Lower leg skin (tissue), 4 donors: ENCODE results near the gene FAM50B. TPM values are rescaled to one million over a fixed set of nuclear protein-coding genes. Genes with fewer than 3 reads are reported as not detected.
A peak's percentile ranks its signal among the peaks of the same experiment; 100 is the strongest.

Source experiments
- DNase-seq, 2 donors: peaks; one replicate each; pipeline ENCODE4 v3.0.0-alpha.2; 2019; ENCODE audit warnings: low spot score in 2 of 2
- H3K4me3 ChIP-seq: fragments of 200-600 bp; sonication (generic); 2 replicates; pipeline ENCODE4 v1.5.1; 2017; ENCODE audit warnings: mild to moderate bottlenecking, low read depth; ENCODE audit not compliant: poor library complexity, severe bottlenecking
- POLR2A ChIP-seq, 2 donors: fragments of 450-650 bp; IDR thresholded peaks; one replicate each; pipeline ENCODE4 v1.6.1; 2016 to 2017; ENCODE audit warnings: antibody characterized with exemption in 2 of 2, mild to moderate bottlenecking in 1 of 2, moderate library complexity in 1 of 2
- WGBS, 2 donors: methylation state at CpG; one replicate each; pipeline ENCODE4 v1.1.5; 2018; 5-methylcytosine and 5-hydroxymethylcytosine counted together
- intact Hi-C: fragments of 100-400 bp; cut with DNase I; formaldehyde crosslinking; loops from one replicate; pipeline ENCODE4 v1.15.0; 2023; ENCODE audit warnings: low total_unique reads
- total RNA-seq, 4 donors: library from RNA; depleted of rRNA; stranded (reverse); fragments of >200 nt; gene quantifications; one replicate each; pipeline ENCODE4 v1.1.0, GENCODE V29; 2016
- TF ChIP-seq, protein P1 (sequence below), 3 donors: fragments of 450-650 bp; IDR thresholded peaks; one replicate each; pipeline ENCODE4 v1.5.1; 2016; ENCODE audit warnings: antibody characterized with exemption in 3 of 3, mild to moderate bottlenecking in 3 of 3, moderate library complexity in 2 of 3

Gene FAM50B, protein sequence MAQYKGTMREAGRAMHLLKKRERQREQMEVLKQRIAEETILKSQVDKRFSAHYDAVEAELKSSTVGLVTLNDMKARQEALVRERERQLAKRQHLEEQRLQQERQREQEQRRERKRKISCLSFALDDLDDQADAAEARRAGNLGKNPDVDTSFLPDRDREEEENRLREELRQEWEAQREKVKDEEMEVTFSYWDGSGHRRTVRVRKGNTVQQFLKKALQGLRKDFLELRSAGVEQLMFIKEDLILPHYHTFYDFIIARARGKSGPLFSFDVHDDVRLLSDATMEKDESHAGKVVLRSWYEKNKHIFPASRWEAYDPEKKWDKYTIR
- total RNA-seq: 10 to 100 TPM; 11.4 to 16.1 (median 13.9) TPM

DNA sequence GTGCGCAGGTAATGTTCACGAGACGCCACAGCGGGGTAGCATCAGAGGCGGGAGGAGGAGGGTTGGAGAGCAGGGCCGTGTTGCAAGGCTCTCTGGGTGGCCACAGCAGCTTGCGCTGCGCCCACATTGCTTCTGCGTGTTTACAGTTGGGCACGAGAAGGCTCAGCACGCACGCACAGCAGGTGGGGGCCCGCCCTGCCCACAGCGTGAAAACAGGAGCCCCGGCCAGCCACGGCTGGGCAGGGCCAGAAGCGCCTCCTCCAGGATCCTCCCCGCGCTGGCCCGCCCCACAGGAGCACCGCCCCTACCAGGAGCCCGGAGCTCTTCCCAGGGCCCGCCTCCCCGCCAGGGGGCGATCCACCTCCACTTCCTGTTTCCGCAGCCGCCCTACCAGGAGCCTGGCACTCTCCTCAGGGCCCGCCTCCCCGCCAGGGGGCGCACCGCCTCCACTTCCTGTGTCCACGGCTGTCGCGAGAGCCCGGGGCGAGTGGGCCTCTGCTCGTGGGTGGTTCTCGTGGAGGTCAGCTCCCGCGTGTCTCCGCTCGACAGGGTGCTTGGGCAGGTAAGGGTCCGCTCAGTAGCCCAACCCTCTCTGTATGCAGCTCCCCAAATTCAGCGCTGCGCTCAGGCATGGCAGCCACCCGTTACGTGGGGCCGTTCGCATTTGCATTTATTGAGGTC lies at the start of gene FAM50B:
Gene FAM50B, plus strand, starts transcription at position 449 of the 681 bp plus-strand sequence. CDS start 439 bp downstream, outside the sequence.
- 53 to 61% methylated on average over 42 of the region's 49 CpGs for WGBS, 2 donors
- DNase-seq: peak; percentile 93 to 98
- peak within 1 kb of the TSS; percentile 7 for H3K4me3 ChIP-seq
- TF ChIP-seq, protein P1, sequence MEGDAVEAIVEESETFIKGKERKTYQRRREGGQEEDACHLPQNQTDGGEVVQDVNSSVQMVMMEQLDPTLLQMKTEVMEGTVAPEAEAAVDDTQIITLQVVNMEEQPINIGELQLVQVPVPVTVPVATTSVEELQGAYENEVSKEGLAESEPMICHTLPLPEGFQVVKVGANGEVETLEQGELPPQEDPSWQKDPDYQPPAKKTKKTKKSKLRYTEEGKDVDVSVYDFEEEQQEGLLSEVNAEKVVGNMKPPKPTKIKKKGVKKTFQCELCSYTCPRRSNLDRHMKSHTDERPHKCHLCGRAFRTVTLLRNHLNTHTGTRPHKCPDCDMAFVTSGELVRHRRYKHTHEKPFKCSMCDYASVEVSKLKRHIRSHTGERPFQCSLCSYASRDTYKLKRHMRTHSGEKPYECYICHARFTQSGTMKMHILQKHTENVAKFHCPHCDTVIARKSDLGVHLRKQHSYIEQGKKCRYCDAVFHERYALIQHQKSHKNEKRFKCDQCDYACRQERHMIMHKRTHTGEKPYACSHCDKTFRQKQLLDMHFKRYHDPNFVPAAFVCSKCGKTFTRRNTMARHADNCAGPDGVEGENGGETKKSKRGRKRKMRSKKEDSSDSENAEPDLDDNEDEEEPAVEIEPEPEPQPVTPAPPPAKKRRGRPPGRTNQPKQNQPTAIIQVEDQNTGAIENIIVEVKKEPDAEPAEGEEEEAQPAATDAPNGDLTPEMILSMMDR (IDR thresholded peaks at IDR 0.05): peak in 1 of 3 donors; percentile 96
- TF ChIP-seq POLR2A (IDR thresholded peaks at IDR 0.05): no peak
- intact Hi-C loops: no loop called here

DNA sequence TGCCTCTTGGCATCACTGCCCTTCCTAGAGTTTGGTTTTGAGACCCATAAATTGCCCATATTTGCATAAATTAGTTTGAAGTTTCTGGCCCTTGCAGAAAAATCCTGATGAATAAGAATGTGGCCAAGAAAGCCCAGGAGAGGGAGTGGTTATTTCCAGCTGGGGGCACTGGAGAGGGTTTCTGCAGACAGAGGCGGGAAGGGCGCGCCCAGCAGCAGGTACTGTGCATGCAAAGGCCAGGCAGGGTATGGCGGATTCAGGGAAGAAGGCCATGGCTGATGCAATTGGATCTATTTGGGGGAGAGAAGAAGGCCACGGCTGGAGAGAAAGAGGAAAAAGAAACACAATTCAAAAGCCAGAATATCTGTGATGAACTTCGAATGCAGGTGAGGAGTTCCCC lies 49.5 kb upstream of the FAM50B start:
- 69 to 83% methylated on average over 6 of the region's 6 CpGs for WGBS, 2 donors
- intact Hi-C loops: no loop called here
- H3K4me3 ChIP-seq: no peak overlapping the region
- no peak for DNase-seq
- TF ChIP-seq POLR2A (IDR thresholded peaks at IDR 0.05): no peak
- TF ChIP-seq, protein P1 (IDR thresholded peaks at IDR 0.05): no peak

DNA sequence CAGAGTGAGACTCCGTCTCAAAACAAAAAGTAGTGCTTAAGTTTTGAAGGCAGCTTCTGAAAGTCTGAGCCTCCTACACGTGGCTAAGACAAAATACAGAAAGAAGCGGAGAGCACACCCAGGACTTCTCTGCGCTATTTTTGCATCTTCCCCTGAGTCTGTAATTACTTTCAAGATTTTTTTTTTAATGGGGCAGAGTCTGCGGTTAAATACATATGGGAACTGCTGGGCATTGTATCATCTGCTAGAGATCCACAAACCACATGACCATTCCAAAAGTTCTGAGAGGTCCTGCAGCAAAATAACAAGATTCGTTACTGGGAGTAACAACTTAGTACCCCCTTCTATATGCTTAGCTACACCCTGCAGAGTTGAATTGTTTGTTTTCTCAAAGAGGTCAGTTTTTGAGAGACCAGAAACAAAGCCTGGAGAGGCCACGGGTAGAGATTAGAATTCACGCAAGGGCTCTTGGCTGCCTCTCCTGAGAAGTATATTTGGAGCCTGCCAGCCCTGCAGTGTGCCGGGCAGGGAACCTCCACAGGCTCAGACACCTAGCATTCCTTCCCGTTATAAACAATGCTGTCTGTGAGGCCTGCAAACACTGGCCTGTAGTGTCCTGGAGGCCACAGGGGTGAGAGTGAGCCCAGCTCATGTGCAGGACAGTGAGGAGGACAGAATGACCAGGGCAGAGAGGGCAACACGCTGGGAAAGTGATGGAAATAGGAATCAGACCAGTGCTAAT lies 48.2 kb upstream of the FAM50B start:
- intact Hi-C loops: no loop called here
- 66 to 70% methylated on average over 11 of the region's 11 CpGs for WGBS, 2 donors
- H3K4me3 ChIP-seq: no peak overlapping the region
- DNase-seq: no peak
- no peak for TF ChIP-seq POLR2A (IDR thresholded peaks at IDR 0.05)
- TF ChIP-seq, protein P1 (IDR thresholded peaks at IDR 0.05): no peak

DNA sequence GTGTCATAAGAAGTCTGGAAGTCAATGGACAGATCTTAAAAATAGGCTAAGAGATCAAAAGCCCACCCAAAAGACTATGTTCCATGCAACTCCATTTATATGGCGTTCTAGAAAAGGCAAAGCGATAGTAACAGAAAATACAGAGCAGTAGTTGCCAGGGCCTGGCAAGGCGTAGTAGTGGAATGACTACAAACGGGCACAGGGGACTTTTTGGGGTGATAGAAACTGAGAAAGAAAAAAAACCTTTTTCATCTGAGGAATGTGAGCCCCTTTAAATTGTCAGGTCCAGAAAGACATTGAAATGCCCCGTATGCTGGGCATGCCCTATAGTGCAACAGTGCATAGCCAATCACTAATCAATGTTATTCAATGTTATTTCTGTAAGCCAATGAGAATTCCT lies 47.2 kb upstream of the FAM50B start:
- WGBS, 2 donors: 91 to 95% methylated on average over 5 of the region's 5 CpGs
- no peak for DNase-seq
- no peak overlapping the region for H3K4me3 ChIP-seq
- intact Hi-C loops: no loop called here
- TF ChIP-seq, protein P1 (IDR thresholded peaks at IDR 0.05): no peak
- no peak for TF ChIP-seq POLR2A (IDR thresholded peaks at IDR 0.05)

DNA sequence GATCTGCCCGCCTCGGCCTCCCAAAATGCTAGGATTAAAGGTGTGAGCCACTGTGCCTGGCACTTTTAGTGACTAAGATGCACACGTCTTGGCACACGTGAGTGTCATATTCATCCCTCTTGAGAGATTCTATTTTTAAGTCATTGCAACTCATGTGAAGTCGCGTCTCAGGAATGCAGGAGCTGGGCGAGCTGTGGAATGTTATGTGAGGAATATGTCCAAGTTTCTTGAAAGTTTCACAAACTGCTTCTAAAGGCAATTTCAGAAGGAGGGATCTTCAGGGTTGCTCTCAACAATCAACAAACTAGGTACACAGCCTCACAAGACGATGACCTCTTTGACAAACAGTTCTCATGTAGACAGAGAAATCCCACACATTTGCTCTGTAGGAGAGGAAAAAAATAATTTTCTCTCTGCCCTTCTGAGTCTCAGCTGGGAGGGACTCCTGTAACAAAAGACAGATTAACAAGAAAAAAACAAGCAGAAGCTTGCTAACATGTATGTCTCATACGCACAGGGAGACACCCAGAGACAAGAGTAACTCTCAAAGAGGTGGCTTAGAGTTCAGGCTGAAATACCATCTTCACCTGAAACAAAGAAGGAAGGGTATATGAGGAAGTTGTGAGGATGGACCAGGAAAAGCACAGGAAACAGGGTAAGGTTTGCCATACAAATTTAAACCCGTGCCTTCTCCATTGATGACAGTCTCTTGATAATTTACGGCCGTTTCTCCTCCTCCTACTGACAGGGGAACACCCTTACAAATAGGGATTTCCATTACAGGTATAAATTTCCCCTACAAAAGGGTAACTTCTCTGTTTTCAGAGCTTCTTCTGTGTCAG lies 45.3 kb upstream of the FAM50B start:
- no peak overlapping the region for H3K4me3 ChIP-seq
- intact Hi-C loops: no loop called here
- WGBS, 2 donors: 16 to 18% methylated on average over 12 of the region's 12 CpGs
- DNase-seq: peak in 1 of 2 donors; percentile 83
- no peak for TF ChIP-seq POLR2A (IDR thresholded peaks at IDR 0.05)
